Nephron progenitor cell (in vitro differentiated cells): ENCODE measurements around the gene PYROXD2.

ENCODE experiments used
- DNase-seq: peaks from one replicate; pipeline ENCODE4 v3.0.0; 2021
- H3K27ac Mint-ChIP-seq: 2 replicates; pipeline ENCODE4 v1.8.0; 2021; ENCODE audit warnings: mild to moderate bottlenecking, moderate library complexity, mixed read lengths
- H3K27me3 Mint-ChIP-seq: 2 replicates; pipeline ENCODE4 v1.8.0; 2021; ENCODE audit warnings: mild to moderate bottlenecking, low read depth, mixed read lengths; ENCODE audit not compliant: poor library complexity
- H3K36me3 Mint-ChIP-seq: 2 replicates; pipeline ENCODE4 v1.8.0; 2021; ENCODE audit warnings: low read depth, mixed read lengths
- H3K4me1 Mint-ChIP-seq: 2 replicates; pipeline ENCODE4 v1.8.0; 2021; ENCODE audit warnings: mixed read lengths
- H3K4me3 Mint-ChIP-seq: 2 replicates; pipeline ENCODE4 v1.8.0; 2021; ENCODE audit warnings: mild to moderate bottlenecking, moderate library complexity, mixed read lengths
- H3K9me3 Mint-ChIP-seq: 2 replicates; pipeline ENCODE4 v1.8.0; 2021; ENCODE audit warnings: mild to moderate bottlenecking, moderate library complexity, mixed read lengths
- TF ChIP-seq, protein P1 (sequence below): fragments of 200-600 bp; sonication (generic); IDR thresholded peaks from 2 replicates; pipeline ENCODE4 v1.5.0; 2021; ENCODE audit warnings: antibody characterized with exemption

Gene PYROXD2

DNA sequence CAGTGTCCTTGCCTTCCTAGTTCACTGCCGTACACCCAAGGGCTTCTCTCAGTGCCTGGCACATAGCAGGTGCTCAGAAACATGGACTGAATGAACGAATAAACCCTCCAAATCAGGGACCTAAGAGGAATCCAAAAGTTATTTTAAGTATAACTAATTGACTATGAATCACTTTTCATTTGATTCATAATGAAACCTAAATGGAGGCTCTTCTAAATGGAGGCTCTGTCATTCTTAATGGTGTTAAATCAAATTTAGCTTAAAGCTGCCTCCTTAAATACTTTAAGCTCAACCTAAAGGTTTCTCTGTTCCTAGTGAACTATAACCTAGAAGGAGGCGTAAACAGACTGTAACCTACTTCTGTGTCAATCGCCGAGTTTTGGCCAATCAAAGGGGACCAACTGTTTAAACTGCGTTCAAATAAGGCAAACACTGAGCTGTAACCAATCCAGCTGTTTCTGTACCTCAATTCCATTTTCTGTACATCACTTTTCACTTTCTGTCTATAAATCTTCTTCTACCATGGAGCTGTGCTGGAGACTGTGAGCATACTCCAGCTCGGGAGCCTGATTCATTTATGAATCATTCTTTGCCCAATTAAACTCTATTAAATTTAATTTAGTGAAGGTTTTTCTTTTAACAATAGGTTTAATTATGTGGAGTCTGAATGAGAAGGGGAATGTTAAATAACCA lies 11.0 kb downstream of the PYROXD2 start:
- H3K4me3 Mint-ChIP-seq: no peak overlapping the region
- H3K36me3 Mint-ChIP-seq: peaks cover 15% of the 10 kb centered on the region
- peaks cover 2% of the 10 kb centered on the region for H3K27me3 Mint-ChIP-seq
- no peak overlapping the region for H3K27ac Mint-ChIP-seq
- DNase-seq: no peak
- no peaks in the 10 kb centered on the region for H3K9me3 Mint-ChIP-seq
- H3K4me1 Mint-ChIP-seq: peaks cover 44% of the 10 kb centered on the region
- TF ChIP-seq, protein P1, sequence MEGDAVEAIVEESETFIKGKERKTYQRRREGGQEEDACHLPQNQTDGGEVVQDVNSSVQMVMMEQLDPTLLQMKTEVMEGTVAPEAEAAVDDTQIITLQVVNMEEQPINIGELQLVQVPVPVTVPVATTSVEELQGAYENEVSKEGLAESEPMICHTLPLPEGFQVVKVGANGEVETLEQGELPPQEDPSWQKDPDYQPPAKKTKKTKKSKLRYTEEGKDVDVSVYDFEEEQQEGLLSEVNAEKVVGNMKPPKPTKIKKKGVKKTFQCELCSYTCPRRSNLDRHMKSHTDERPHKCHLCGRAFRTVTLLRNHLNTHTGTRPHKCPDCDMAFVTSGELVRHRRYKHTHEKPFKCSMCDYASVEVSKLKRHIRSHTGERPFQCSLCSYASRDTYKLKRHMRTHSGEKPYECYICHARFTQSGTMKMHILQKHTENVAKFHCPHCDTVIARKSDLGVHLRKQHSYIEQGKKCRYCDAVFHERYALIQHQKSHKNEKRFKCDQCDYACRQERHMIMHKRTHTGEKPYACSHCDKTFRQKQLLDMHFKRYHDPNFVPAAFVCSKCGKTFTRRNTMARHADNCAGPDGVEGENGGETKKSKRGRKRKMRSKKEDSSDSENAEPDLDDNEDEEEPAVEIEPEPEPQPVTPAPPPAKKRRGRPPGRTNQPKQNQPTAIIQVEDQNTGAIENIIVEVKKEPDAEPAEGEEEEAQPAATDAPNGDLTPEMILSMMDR: no peak

- TF ChIP-seq, protein P1: no peak
- H3K36me3 Mint-ChIP-seq: peaks cover 15% of the 10 kb centered on the region
- peak overlapping the region; percentile 53 for H3K27ac Mint-ChIP-seq
- H3K27me3 Mint-ChIP-seq: peaks cover 2% of the 10 kb centered on the region
- no peak for DNase-seq
- H3K4me1 Mint-ChIP-seq: peaks cover 42% of the 10 kb centered on the region
- peak overlapping the region; percentile 6 for H3K4me3 Mint-ChIP-seq
- no peaks in the 10 kb centered on the region for H3K9me3 Mint-ChIP-seq
Measured at GRCh38 chr10:98402931-98403718, 11.9 kb downstream of the PYROXD2 start.

- H3K4me1 Mint-ChIP-seq: peaks cover 42% of the 10 kb centered on the region
- peak overlapping the region; percentile 53 for H3K27ac Mint-ChIP-seq
- H3K36me3 Mint-ChIP-seq: peaks cover 15% of the 10 kb centered on the region
- DNase-seq: no peak
- TF ChIP-seq, protein P1: no peak
- peak overlapping the region; percentile 6 for H3K4me3 Mint-ChIP-seq
- H3K27me3 Mint-ChIP-seq: peaks cover 2% of the 10 kb centered on the region
- H3K9me3 Mint-ChIP-seq: no peaks in the 10 kb centered on the region
Measured at GRCh38 chr10:98402478-98402877, 12.5 kb downstream of the PYROXD2 start.

DNA sequence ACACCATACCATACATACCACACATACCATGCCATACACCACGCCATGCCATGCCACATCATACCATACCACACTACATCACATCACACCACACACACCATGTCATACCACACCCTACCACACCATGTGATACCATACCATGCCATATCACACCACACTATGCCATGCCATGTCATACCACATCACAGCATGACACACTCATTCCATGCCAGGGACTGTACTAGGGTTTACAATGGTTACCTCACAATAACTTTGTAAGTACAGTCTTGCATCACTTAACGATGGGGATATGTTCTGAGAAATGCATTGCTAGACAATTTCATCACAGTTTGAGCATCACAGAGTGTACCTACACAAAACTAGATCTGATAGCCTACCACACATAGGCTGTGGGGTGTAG lies 14.5 kb downstream of the PYROXD2 start:
- H3K4me3 Mint-ChIP-seq: no peak overlapping the region
- H3K36me3 Mint-ChIP-seq: peaks cover 20% of the 10 kb centered on the region
- TF ChIP-seq, protein P1: no peak
- DNase-seq: no peak
- H3K9me3 Mint-ChIP-seq: no peaks in the 10 kb centered on the region
- H3K27ac Mint-ChIP-seq: no peak overlapping the region
- H3K27me3 Mint-ChIP-seq: peaks cover 5% of the 10 kb centered on the region
- peaks cover 34% of the 10 kb centered on the region for H3K4me1 Mint-ChIP-seq

- no peak for DNase-seq
- H3K4me1 Mint-ChIP-seq: peaks cover 27% of the 10 kb centered on the region
- H3K27ac Mint-ChIP-seq: no peak overlapping the region
- H3K4me3 Mint-ChIP-seq: no peak overlapping the region
- H3K27me3 Mint-ChIP-seq: peaks cover 5% of the 10 kb centered on the region
- TF ChIP-seq, protein P1: no peak
- peaks cover 20% of the 10 kb centered on the region for H3K36me3 Mint-ChIP-seq
- no peaks in the 10 kb centered on the region for H3K9me3 Mint-ChIP-seq
Measured at GRCh38 chr10:98399784-98400183, 15.2 kb downstream of the PYROXD2 start.
